Endothelial cell (in vitro differentiated cells): ENCODE results near the gene TMEM50B. TPM values are rescaled to one million over a fixed set of nuclear protein-coding genes. Genes with fewer than 3 reads are reported as not detected.
"Not testable (repeated sequence)": the region's sequence is repeated elsewhere in the genome, so short reads cannot be mapped to it uniquely, and the experiment has no call there.

ENCODE experiments used
- DNase-seq: peaks from one replicate; pipeline ENCODE4 v3.0.0; 2021; ENCODE audit warnings: low spot score
- H3K27ac Mint-ChIP-seq: one replicate; pipeline ENCODE4 v1.8.0; 2021; ENCODE audit warnings: mixed read lengths, inconsistent platforms; ENCODE audit not compliant: unreplicated experiment
- H3K27me3 Mint-ChIP-seq: one replicate; pipeline ENCODE4 v1.8.0; 2021; ENCODE audit warnings: mild to moderate bottlenecking, moderate library complexity, mixed read lengths, inconsistent platforms; ENCODE audit not compliant: unreplicated experiment
- H3K36me3 Mint-ChIP-seq: one replicate; pipeline ENCODE4 v1.8.0; 2021; ENCODE audit warnings: mild to moderate bottlenecking, low read depth, mixed read lengths, inconsistent platforms; ENCODE audit not compliant: unreplicated experiment
- H3K4me1 Mint-ChIP-seq: one replicate; pipeline ENCODE4 v1.8.0; 2021; ENCODE audit warnings: mild to moderate bottlenecking, mixed read lengths, inconsistent platforms; ENCODE audit not compliant: unreplicated experiment
- H3K4me3 Mint-ChIP-seq: one replicate; pipeline ENCODE4 v1.8.0; 2021; ENCODE audit warnings: mild to moderate bottlenecking, mixed read lengths, inconsistent platforms; ENCODE audit not compliant: unreplicated experiment
- H3K9me3 Mint-ChIP-seq: one replicate; pipeline ENCODE4 v1.8.0; 2021; ENCODE audit warnings: mixed read lengths, inconsistent platforms; ENCODE audit not compliant: unreplicated experiment
- CTCF ChIP-seq: fragments of 200-600 bp; sonication (generic); IDR thresholded peaks from one replicate; pipeline ENCODE4 v1.5.0; 2021; ENCODE audit warnings: antibody characterized with exemption; ENCODE audit not compliant: unreplicated experiment
- total RNA-seq: library from RNA; stranded (reverse); fragmentation: NEBNext Ultra II Directional; extraction: Animal tissue kit (Norgen Biotek cat#: 25700); gene quantifications from one replicate; pipeline ENCODE4 v1.2.1, GENCODE V29; 2021; ENCODE audit not compliant: unreplicated experiment

TMEM50B gene
- total RNA-seq, 1 donor from 2014 or later, result 35.5 TPM

GRCh38 chr21:33478935-33479678 is 667 bp downstream of the TMEM50B start:
- TF ChIP-seq CTCF, result no peak
- H3K27me3 Mint-ChIP-seq, result peaks cover 7% of the 10 kb centered on the region
- H3K4me1 Mint-ChIP-seq, result peaks cover 10% of the 10 kb centered on the region
- peak; percentile 43 for DNase-seq
- H3K27ac Mint-ChIP-seq, result peak overlapping the region; percentile 21
- peaks cover 10% of the 10 kb centered on the region for H3K36me3 Mint-ChIP-seq
- H3K9me3 Mint-ChIP-seq, result no peaks in the 10 kb centered on the region
- peak overlapping the region; percentile 91 for H3K4me3 Mint-ChIP-seq

GRCh38 chr21:33478182-33478581 is 1.6 kb downstream of the TMEM50B start:
- Mint-ChIP-seq H3K27me3 (peaks cover 7% of the 10 kb centered on the region), H3K27ac (peak overlapping the region; percentile 26), H3K4me1 (peaks cover 10% of the 10 kb centered on the region), H3K36me3 (peaks cover 10% of the 10 kb centered on the region), H3K9me3 (no peaks in the 10 kb centered on the region), H3K4me3 (peak overlapping the region; percentile 91)
- TF ChIP-seq CTCF, result no peak
- no peak for DNase-seq

- Mint-ChIP-seq H3K36me3 (peaks cover 10% of the 10 kb centered on the region), H3K27me3 (peaks cover 7% of the 10 kb centered on the region), H3K4me3 (no peak overlapping the region), H3K27ac (no peak overlapping the region), H3K4me1 (peaks cover 10% of the 10 kb centered on the region), H3K9me3 (no peaks in the 10 kb centered on the region)
- no peak for TF ChIP-seq CTCF
- DNase-seq, result no peak
These were observed 2.7 kb downstream of the TMEM50B start for GRCh38 chr21:33477066-33477465.

- Mint-ChIP-seq H3K36me3 (peaks cover under 1% of the 10 kb centered on the region), H3K4me3 (no peak overlapping the region), H3K4me1 (peaks cover under 1% of the 10 kb centered on the region), H3K27ac (no peak overlapping the region), H3K27me3 (no peaks in the 10 kb centered on the region), H3K9me3 (no peaks in the 10 kb centered on the region)
- no peak for TF ChIP-seq CTCF
- DNase-seq, result no peak
These were observed 6.4 kb downstream of the TMEM50B start for GRCh38 chr21:33473344-33473743.

GRCh38 chr21:33470701-33471100 is 9.1 kb downstream of the TMEM50B start:
- Mint-ChIP-seq H3K27ac (no peak overlapping the region), H3K36me3 (no peaks in the 10 kb centered on the region), H3K9me3 (no peaks in the 10 kb centered on the region), H3K4me3 (no peak overlapping the region), H3K4me1 (no peaks in the 10 kb centered on the region), H3K27me3 (no peaks in the 10 kb centered on the region)
- DNase-seq, result no peak
- TF ChIP-seq CTCF, result no peak

- not testable (repeated sequence) for H3K36me3 Mint-ChIP-seq, H3K4me3 Mint-ChIP-seq, H3K27me3 Mint-ChIP-seq
These were observed 10.6 kb downstream of the TMEM50B start for GRCh38 chr21:33469183-33469582.

More at GRCh38 chr21:33469183-33469582, 10.6 kb downstream of the TMEM50B start:
- H3K27ac Mint-ChIP-seq, DNase-seq, H3K9me3 Mint-ChIP-seq, H3K4me1 Mint-ChIP-seq: not testable (repeated sequence)
